PC-3 (cell line): Measurements from ENCODE around the gene ABCB10. TPM values are rescaled to one million over a fixed set of nuclear protein-coding genes. Genes with fewer than 3 reads are reported as not detected.

Experiments used
- ATAC-seq: fragments of 200-7000 bp; cut with Tn5 transposase; 2 replicates; pipeline ENCODE4 v1.9.1; 2020; ENCODE audit warnings: mild to moderate bottlenecking, moderate library complexity
- BruUV-seq: library from RNA; stranded (reverse); fragments of 400-500 nt; replicated peaks from 2 replicates; lab custom pipeline; 2021; lab: Mats Ljungman, UMichigan
- CTCF ChIA-PET: fragments of 300-600 bp; sonication (Branson Sonifier 250); formaldehyde crosslinking; loops from one replicate; lab custom pipeline; 2022; ENCODE audit warnings: antibody characterized with exemption; lab: Charles Lee
- POLR2A ChIA-PET: fragments of 300-600 bp; sonication (Branson Sonifier 250); formaldehyde crosslinking; loops from one replicate; lab custom pipeline; 2022; ENCODE audit warnings: antibody characterized with exemption; ENCODE audit not compliant: unreplicated experiment; lab: Charles Lee
- DNase-seq: peaks from one replicate; pipeline ENCODE4 v3.0.0-alpha.2; 2015
- H2AFZ ChIP-seq: fragments of 300-600 bp; sonication (generic); 2 replicates; pipeline ENCODE4 v1.6.0; 2016; ENCODE audit warnings: antibody characterized with exemption, low read length
- H3F3A ChIP-seq: fragments of 300-600 bp; sonication (generic); one replicate; pipeline ENCODE4 v1.6.0; 2017; ENCODE audit warnings: antibody characterized with exemption, low read length, control low read depth, mild to moderate bottlenecking; ENCODE audit not compliant: unreplicated experiment
- H3K27ac ChIP-seq: fragments of 300-600 bp; sonication (generic); 2 replicates; pipeline ENCODE4 v1.5.1; 2016; ENCODE audit warnings: mild to moderate bottlenecking, low read length
- H3K27me3 ChIP-seq: fragments of 300-600 bp; sonication (generic); 2 replicates; pipeline ENCODE4 v1.6.1; 2016; ENCODE audit warnings: low read length, mixed read lengths
- H3K36me3 ChIP-seq: fragments of 300-600 bp; sonication (generic); 2 replicates; pipeline ENCODE4 v1.6.1; 2016; ENCODE audit warnings: low read depth, mixed run types, low read length, mixed read lengths
- H3K4me1 ChIP-seq: fragments of 300-600 bp; sonication (generic); 2 replicates; pipeline ENCODE4 v1.5.1; 2016; ENCODE audit warnings: low read length; ENCODE audit not compliant: insufficient read depth
- H3K4me2 ChIP-seq: fragments of 300-600 bp; sonication (generic); 2 replicates; pipeline ENCODE4 v1.6.0; 2016; ENCODE audit warnings: low read length
- H3K4me3 ChIP-seq: fragments of 300-600 bp; sonication (generic); 2 replicates; pipeline ENCODE4 v1.5.1; 2016; ENCODE audit warnings: mild to moderate bottlenecking, low read length, mixed read lengths
- H3K79me2 ChIP-seq: fragments of 300-600 bp; sonication (generic); 2 replicates; pipeline ENCODE4 v1.6.1; 2017; ENCODE audit warnings: low read length, mixed read lengths
- H3K9ac ChIP-seq: fragments of 300-600 bp; sonication (generic); 2 replicates; pipeline ENCODE4 v1.6.0; 2016; ENCODE audit warnings: mild to moderate bottlenecking, low read length
- H3K9me2 ChIP-seq: fragments of 300-600 bp; sonication (generic); replicated peaks from 2 replicates; pipeline ENCODE4 v1.6.1; 2016; ENCODE audit warnings: mixed run types, low read length, mixed read lengths
- H3K9me3 ChIP-seq: fragments of 300-600 bp; sonication (generic); 2 replicates; pipeline ENCODE4 v1.6.1; 2016; ENCODE audit warnings: low read length, mixed read lengths
- H4K20me1 ChIP-seq: fragments of 300-600 bp; sonication (generic); 2 replicates; pipeline ENCODE4 v1.6.1; 2016; ENCODE audit warnings: low read length, mixed read lengths
- EZH2 ChIP-seq: fragments of 300-600 bp; sonication (generic); IDR thresholded peaks from one replicate; pipeline ENCODE4 v1.6.1; 2017; ENCODE audit warnings: antibody characterized with exemption, mild to moderate bottlenecking, low read length; ENCODE audit not compliant: unreplicated experiment
- EZH2phosphoT487 ChIP-seq: fragments of 300-600 bp; sonication (generic); IDR thresholded peaks from 2 replicates; pipeline ENCODE4 v1.6.1; 2018; ENCODE audit warnings: mild to moderate bottlenecking, antibody characterized with exemption, low read length, borderline replicate concordance
- intact Hi-C: fragments of 100-400 bp; cut with micrococcal nuclease; formaldehyde crosslinking; loops from 2 replicates; pipeline ENCODE4 v1.9.0; 2023
- total RNA-seq: library from RNA; depleted of rRNA; stranded (reverse); fragments of >200 nt; gene quantifications from 2 replicates; pipeline ENCODE4 v1.2.3, GENCODE V29; 2014
- TF ChIP-seq, protein P1 (sequence below): fragments of 300-600 bp; sonication (generic); conservative IDR thresholded peaks from 2 replicates; pipeline ENCODE4 v1.5.1; 2017; ENCODE audit warnings: antibody characterized with exemption, low read depth, mild to moderate bottlenecking, low read length

The ABCB10 gene
- total RNA-seq, 1 experiment from 2014 or later: 30.4 TPM

DNA sequence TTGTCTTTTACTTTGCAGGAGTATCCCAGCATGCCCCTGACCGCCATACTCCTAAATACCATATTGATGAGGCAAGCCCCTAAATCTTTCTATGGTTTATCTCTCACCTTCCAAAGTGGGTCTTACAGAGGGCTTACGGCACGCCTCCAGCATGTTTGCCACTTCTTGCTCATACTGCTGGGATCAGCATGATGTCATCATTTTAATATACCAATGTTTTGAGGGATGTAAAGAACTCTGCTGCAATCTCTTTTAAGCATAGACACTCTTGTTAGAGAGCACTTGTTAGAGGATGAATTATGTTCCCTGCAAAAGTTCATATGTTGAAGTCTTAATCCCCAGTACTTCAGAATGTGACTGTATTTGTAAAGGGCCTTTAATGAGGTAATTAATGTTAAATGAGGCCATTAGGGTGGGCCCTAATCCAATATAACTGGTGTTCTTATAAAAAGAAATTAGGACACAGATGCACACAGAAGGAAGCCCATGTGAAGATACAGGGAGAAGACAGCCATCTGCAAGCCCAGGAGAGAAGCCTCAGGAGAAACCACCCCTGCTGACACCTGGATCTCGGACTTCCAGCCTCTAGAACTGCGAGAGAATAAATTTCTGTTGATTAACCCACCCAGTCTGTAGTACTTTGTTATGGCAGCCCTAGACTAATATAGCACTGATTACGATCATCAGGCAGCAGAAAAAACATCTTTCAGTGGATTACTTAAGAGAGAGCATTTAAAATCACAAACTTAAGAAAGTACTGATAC, 16.4 kb upstream of the ABCB10 start:
- BruUV-seq: no TSS peak
- DNase-seq: no peak
- ChIA-PET CTCF (no interaction called here), POLR2A (no interaction called here)
- Histone ChIP-seq H3K36me3 (no peaks in the 10 kb centered on the region), H3K79me2 (no peaks in the 10 kb centered on the region), H4K20me1 (no peaks in the 10 kb centered on the region), H3K9ac (no peak overlapping the region), H3K4me2 (no peak overlapping the region), H3K9me2 (no peaks in the 10 kb centered on the region), H3K4me1 (peaks cover 12% of the 10 kb centered on the region; the same call in 1 of the 2 replicates), H3F3A (no peaks in the 10 kb centered on the region), H3K9me3 (no peaks in the 10 kb centered on the region), H3K4me3 (no peak overlapping the region), H2AFZ (no peak overlapping the region), H3K27me3 (no peaks in the 10 kb centered on the region), H3K27ac (no peak overlapping the region)
- intact Hi-C loops: no loop called here
- no peak for ATAC-seq
- TF ChIP-seq EZH2phosphoT487 (no peak), EZH2 (no peak)

DNA sequence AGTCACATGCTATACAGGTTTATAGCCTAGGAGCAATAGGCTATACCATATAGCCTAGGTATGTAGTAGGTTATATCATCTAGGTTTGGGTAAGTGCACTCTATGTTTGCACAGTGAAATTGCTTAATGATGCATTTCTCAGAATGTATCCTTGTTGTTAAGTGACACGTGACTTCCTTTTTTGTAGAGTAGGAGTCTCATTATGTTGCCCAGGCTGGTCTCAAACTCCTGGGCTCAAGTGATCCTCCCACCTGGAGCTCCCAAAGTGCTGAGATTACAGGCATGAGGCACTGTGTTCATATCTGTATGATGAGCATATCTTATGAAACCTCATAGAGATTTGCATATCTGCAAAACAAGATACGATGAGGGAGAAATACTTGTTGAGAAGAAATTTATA, 13.8 kb upstream of the ABCB10 start:
- H3K9ac ChIP-seq: no peak overlapping the region
- H4K20me1 ChIP-seq: no peaks in the 10 kb centered on the region
- H3K4me3 ChIP-seq: no peak overlapping the region
- H3K27ac ChIP-seq: no peak overlapping the region
- ChIA-PET CTCF (no interaction called here), POLR2A (no interaction called here)
- DNase-seq: no peak
- H3K79me2 ChIP-seq: no peaks in the 10 kb centered on the region
- no peaks in the 10 kb centered on the region for H3K4me1 ChIP-seq
- no peaks in the 10 kb centered on the region for H3K9me2 ChIP-seq
- ATAC-seq: no peak
- H3K36me3 ChIP-seq: no peaks in the 10 kb centered on the region
- no TSS peak for BruUV-seq
- intact Hi-C loops: no loop called here
- H2AFZ ChIP-seq: no peak overlapping the region
- no peak overlapping the region for H3K4me2 ChIP-seq
- H3K27me3 ChIP-seq: no peaks in the 10 kb centered on the region
- no peaks in the 10 kb centered on the region for H3F3A ChIP-seq
- H3K9me3 ChIP-seq: no peaks in the 10 kb centered on the region
- TF ChIP-seq EZH2: no peak

DNA sequence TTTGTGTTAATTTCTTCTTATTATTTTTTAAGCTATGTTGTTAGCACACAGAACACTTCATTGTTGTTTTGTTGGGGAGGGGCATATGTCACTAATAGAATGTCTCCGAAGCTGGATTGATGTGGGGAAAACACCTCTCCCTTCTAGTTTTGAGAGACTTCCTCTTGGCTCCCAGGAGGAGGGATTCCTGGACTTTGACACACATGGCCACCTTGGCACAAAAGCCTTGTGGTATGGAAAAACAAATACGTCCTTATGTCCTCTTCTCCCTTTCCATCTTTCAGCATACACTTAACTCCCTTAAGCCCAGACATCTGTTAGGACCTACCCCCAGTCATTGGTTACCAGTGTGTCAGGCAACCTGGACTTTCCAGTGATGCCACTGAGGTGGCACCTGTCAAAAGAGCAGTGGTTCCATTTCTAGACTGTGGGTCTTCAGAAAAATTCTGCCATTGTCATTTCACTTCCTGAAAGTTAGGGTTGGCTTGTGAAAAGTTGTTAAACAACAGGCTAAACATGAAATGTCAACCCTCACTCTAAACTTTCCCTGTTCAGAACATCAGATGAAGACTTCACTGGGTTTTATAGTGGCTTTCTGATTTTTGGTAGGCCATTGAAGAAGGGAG, 12.5 kb upstream of the ABCB10 start:
- H3K4me3 ChIP-seq: no peak overlapping the region
- CTCF ChIA-PET: no interaction called here
- TF ChIP-seq EZH2 (no peak), EZH2phosphoT487 (no peak)
- TF ChIP-seq, protein P1, sequence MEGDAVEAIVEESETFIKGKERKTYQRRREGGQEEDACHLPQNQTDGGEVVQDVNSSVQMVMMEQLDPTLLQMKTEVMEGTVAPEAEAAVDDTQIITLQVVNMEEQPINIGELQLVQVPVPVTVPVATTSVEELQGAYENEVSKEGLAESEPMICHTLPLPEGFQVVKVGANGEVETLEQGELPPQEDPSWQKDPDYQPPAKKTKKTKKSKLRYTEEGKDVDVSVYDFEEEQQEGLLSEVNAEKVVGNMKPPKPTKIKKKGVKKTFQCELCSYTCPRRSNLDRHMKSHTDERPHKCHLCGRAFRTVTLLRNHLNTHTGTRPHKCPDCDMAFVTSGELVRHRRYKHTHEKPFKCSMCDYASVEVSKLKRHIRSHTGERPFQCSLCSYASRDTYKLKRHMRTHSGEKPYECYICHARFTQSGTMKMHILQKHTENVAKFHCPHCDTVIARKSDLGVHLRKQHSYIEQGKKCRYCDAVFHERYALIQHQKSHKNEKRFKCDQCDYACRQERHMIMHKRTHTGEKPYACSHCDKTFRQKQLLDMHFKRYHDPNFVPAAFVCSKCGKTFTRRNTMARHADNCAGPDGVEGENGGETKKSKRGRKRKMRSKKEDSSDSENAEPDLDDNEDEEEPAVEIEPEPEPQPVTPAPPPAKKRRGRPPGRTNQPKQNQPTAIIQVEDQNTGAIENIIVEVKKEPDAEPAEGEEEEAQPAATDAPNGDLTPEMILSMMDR: no peak

More for the DNA sequence above, 12.5 kb upstream of the ABCB10 start:
- no peaks in the 10 kb centered on the region for H3K27me3 ChIP-seq
- no peaks in the 10 kb centered on the region for H3K9me2 ChIP-seq
- no peak overlapping the region for H3K27ac ChIP-seq
- BruUV-seq: no TSS peak
- no peak overlapping the region for H3K9ac ChIP-seq
- H4K20me1 ChIP-seq: no peaks in the 10 kb centered on the region
- POLR2A ChIA-PET: no interaction called here
- intact Hi-C loops: no loop called here
- H3K4me2 ChIP-seq: no peak overlapping the region
- H3K4me1 ChIP-seq: no peaks in the 10 kb centered on the region
- DNase-seq: no peak
- no peak for ATAC-seq
- no peaks in the 10 kb centered on the region for H3K79me2 ChIP-seq
- H3F3A ChIP-seq: no peaks in the 10 kb centered on the region
- no peaks in the 10 kb centered on the region for H3K36me3 ChIP-seq
- H3K9me3 ChIP-seq: no peaks in the 10 kb centered on the region
- no peak overlapping the region for H2AFZ ChIP-seq
